HG03378 (cell line): ENCODE measurements around the gene TRPV5.

Experiments
- ATAC-seq: cut with Tn5 transposase; IDR thresholded peaks from one replicate; pipeline ENCODE4 v1.9.1; 2021; ENCODE audit warnings: mild to moderate bottlenecking, moderate library complexity; ENCODE audit not compliant: unreplicated experiment

Gene TRPV5

GRCh38 chr7:142941541-142941940, 8.0 kb upstream of the TRPV5 start:
- no peak for ATAC-seq

- ATAC-seq = no peak
Measured at GRCh38 chr7:142940966-142941535, 7.5 kb upstream of the TRPV5 start.

DNA sequence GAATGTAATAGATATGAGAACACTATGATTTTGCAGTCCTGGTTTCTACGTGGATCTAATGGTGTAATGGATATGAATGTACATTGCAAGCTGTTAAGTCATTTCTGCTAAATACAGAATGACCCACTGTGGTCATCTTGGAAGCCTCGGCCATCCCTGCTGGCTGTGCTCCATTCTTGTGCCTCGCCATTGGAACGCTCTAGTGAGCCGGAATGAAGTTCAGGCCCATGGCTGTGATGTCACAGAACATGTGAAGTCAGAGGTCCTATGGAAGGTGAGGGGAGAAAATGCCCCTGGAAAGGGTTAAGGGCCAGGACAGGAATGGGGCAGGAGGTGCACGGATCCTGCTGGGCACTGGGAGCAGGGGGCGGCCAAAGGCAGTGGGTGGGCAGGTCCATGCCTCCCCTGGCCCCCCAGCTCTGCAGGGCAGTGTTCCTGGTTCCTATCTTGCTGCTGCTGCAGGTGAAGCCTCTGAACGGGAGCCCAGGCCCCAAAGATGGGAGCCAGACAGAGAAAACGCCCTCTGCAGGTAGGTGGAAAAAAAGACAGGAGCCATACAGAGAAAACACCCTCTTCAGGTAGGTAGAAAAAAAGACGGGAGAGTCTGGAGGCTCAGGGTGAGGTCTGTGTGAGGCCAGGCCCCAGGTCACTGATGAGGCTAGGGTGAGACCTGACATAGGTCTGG, 5.8 kb upstream of the TRPV5 start, which contains the start of gene LLCFC1:
LLCFC1 (plus strand) TSS at position 259 of the 685 bp plus-strand sequence; CDS start at position 397, 138 bp downstream.
- ATAC-seq = no peak

DNA sequence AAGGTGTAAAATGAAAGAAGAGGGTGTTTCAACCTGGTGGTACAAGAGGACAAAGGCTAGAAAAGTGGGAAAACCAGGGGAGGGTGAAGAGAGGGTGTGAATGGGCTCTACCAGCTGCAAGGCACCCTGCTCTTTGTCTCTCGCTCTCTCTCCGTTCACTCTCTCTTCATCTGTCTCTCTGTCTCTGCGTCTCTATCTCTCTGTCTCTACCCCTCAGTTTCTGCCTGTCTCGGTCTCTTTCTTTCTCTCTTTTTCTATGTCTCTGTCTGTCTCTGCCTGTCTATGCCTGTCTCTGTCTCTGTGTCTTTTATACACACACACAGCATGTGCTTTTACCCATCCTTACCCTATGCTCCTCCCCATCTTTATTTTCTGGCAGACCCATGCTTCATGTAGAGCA, 5.1 kb upstream of the TRPV5 start:
- ATAC-seq = no peak

GRCh38 chr7:142935941-142936565, 2.5 kb upstream of the TRPV5 start:
- no peak for ATAC-seq

DNA sequence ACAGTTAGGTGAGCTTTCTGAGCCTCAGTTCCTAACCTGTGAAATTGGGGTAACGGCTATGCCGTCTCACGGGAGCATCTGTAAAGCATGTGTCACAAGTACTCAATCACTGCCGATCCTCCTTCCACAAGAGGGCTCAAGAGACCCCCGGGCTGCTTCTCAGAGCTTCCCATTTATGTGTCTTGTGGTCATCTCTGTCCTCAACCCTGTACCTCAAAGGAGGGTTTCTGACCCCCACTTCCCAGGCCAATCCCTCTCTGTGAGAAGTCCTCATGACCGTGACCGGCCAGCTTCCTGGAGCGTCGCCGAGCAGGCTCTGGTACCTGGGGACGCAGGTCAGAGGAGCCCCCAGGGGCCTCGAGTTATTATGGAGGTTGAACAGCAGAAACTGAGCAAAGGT, 510 bp upstream of the TRPV5 start:
- ATAC-seq = no peak

DNA sequence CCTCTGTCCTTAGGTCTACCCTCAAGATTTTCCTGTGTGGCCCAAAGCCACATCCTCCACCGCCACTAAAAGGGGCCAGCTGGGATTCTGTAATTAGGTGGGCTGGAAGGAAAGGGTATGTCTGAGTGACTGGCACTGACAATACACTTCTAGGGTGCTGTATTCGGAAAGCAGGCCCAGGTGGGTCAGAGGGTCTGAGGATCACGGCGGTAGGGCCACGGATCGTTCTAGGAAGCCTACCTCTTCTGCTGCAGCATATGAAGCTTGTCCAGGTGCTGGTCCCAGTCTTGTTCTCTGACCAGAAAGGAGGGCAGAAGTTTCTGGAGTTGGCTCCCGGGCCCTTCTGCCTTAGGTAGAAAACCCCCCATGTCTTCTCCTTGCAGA, 462 bp downstream of the TRPV5 start:
- no peak for ATAC-seq

- ATAC-seq = no peak
Measured at GRCh38 chr7:142932386-142933091, 1.0 kb downstream of the TRPV5 start.

GRCh38 chr7:142930126-142930730, 3.3 kb downstream of the TRPV5 start:
- no peak for ATAC-seq

- ATAC-seq = no peak
Measured at GRCh38 chr7:142927949-142928348, 5.6 kb downstream of the TRPV5 start.

DNA sequence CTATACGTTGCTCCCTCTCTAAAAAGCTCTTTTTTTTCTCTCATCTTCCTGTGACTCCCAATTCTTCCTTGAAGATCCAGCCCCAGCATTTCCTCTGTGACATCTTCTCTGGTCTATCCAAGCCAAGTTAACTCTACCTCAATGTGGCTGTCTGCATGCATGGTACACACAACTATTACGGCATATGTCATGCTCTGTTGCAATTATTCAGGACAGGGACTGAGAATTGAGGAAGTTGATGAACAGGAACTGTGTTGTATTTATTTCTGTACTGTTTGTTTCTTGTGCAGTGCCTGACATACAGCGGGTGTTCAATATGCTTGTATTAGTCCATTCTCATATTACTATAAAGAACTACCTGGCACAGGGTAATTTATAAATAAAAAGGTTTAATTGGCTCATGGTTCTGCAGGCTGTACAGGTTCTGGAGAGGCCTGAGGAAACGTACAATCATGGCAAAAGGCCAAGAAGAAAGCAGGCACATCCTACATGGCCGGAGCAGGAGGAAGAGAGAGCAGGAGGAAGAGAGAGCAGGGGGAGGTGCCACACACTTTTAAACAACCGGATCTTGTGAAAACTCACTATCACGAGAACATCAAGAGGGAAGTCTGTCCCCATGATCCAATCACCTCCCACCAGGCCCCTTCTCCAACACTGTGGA, 6.3 kb downstream of the TRPV5 start:
- ATAC-seq = no peak

DNA sequence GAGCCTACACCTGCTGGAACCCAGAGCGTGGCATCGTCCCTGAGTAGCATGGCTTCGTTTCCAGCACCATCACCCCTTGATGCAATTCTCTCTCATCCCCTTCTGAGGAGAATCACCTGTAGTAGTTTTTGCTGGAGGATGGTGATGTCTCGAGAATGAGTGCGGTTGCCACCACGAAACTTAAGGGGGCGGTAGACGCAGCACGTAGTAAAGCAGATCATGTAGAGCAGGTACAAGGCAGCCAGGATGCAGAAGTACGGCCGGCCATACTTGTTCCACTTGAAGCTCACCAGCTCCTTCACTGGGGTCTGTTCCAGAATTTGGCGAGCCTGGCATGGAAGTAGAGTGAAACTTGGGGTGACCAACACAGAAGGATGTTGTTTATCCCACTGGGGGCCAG, 8.1 kb downstream of the TRPV5 start:
- ATAC-seq = no peak

DNA sequence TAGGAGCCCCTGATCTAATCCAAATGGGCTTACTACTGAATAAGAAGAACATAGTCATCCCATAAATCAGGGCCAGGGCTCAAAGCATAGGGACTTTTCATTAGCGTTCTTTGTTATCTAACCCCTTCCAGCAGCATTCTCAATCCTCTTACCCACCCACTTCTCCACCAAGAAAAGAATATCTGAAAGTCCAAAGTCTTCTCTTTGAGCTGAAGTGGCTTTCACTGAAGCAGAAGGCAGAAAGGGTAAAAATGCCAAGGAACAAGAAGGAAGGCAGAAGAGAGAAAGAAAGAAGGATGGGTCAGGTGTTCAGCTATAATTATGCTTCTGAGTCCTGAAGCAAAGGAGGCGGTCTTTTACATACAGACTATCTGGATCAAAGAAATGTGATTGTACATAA, 10.2 kb downstream of the TRPV5 start:
- ATAC-seq = no peak

- ATAC-seq = no peak
Measured at GRCh38 chr7:142919656-142920055, 13.9 kb downstream of the TRPV5 start.

- ATAC-seq = no peak
Measured at GRCh38 chr7:142918901-142919300, 14.6 kb downstream of the TRPV5 start.

GRCh38 chr7:142917447-142917846, 16.1 kb downstream of the TRPV5 start:
- no peak for ATAC-seq

- ATAC-seq = no peak
Measured at GRCh38 chr7:142916508-142916907, 17.0 kb downstream of the TRPV5 start.

- ATAC-seq = no peak
Measured at GRCh38 chr7:142915315-142915714, 18.2 kb downstream of the TRPV5 start.

DNA sequence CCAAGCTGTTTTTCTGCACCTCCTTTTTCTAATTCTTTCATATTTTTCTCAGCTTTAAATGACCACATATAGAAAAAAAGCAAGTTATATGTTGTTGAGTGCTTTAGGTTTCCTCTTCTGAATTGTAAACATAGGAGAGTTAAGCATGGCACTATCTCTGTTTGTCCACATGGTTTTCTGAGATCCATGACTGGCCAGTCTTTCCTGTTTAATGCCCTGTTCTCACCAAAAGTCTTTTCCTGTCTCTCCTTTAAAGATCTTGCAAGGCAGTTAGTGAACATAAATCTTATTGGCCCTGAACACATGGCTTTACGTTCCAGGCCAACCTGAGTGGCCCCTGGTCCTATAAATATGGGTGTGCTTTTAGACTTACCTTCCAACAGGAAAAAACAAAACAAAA, 19.4 kb downstream of the TRPV5 start:
- no peak for ATAC-seq

DNA sequence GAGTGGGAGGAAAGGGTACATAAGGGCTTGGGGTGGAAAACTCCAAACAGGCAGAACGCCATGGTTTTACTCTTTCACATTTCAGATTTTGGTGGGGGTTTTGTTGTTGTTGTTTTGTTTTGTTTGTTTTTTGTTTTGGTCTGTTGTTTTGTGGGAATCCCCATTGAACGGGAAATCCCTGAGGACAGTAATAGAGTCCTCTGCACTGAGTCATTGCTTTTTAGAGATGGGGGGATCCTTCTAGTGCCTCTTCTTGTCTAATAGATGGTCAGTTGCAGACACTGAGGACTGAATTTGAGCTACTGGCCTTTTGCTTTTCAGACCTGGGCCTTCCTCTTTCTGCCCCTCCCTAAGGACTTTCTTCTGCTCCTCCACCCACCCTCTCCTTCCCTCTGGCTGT, 20.0 kb downstream of the TRPV5 start:
- ATAC-seq = no peak

DNA sequence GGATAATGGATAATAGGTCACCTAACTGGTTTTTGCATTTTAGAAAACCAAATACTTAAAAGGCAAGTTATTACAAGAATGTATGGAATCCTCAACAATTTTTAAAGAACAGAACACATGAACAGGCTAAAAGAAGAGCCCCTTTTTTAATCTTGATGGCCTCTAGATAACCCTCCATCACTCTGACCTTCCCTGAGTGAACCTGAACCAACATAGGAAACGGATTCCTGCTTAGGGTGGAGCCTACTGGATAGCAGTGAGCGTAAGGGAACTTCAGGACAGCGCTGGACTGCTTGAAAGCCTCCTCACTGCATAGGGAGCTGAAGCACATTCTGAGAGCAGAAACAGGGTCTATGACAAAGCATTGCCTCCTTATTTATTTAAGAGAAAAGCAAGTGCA, 20.5 kb downstream of the TRPV5 start:
- ATAC-seq = no peak
